Endothelial cell of umbilical vein (primary cell): Measurements from ENCODE around the gene IDH3A. TPM values are rescaled to one million over a fixed set of nuclear protein-coding genes. Genes with fewer than 3 reads are reported as not detected.

ENCODE experiments used
- BruUV-seq: library from RNA; stranded (reverse); fragments of 400-500 nt; replicated peaks from 2 replicates; lab custom pipeline; 2021; lab: Mats Ljungman, UMichigan
- CTCF ChIA-PET: fragments of 300-600, 350-600 bp; sonication (Branson Sonifier 250); formaldehyde crosslinking; loops from one replicate; lab custom pipeline; 2021; ENCODE audit warnings: antibody characterized with exemption, inconsistent platforms; lab: Charles Lee
- POLR2A ChIA-PET: fragments of 300-600, 350-600 bp; sonication (Branson Sonifier 250); formaldehyde crosslinking; loops from one replicate; lab custom pipeline; 2021; ENCODE audit warnings: antibody characterized with exemption, inconsistent platforms; lab: Charles Lee
- DNase-seq: peaks from one replicate; pipeline ENCODE4 v3.0.0-alpha.2; 2011; ENCODE audit warnings: low read depth, low spot score
- FAIRE-seq: peaks from 2 replicates; lab custom pipeline; 2011; peaks lifted over from hg19 to GRCh38; lab: Jason Lieb, UNC
- H2AFZ ChIP-seq: 2 replicates; pipeline ENCODE4 v1.6.0; 2012; ENCODE audit warnings: low read depth, low read length, control low read depth, inconsistent platforms
- H3K27ac ChIP-seq: 2 replicates; pipeline ENCODE4 v1.5.1; 2011; ENCODE audit warnings: low read depth, mild to moderate bottlenecking, control low read depth, low read length, moderate library complexity; ENCODE audit not compliant: insufficient read depth
- H3K27me3 ChIP-seq, 2 experiments: 2 replicates each; pipeline versions ENCODE4 v1.6.0 to v1.6.1; 2011; ENCODE audit warnings: low read length in 2 of 2, mixed read lengths in 1 of 2; ENCODE audit not compliant: control insufficient read depth in 2 of 2, insufficient read depth in 2 of 2
- H3K36me3 ChIP-seq, 2 experiments: 2 replicates in 1 of 2; 3 replicates in 1 of 2; pipeline ENCODE4 v1.5.1; 2011; ENCODE audit warnings: low read length in 2 of 2, mild to moderate bottlenecking in 1 of 2, moderate library complexity in 1 of 2; ENCODE audit not compliant: control insufficient read depth in 2 of 2, insufficient read depth in 2 of 2; ENCODE audit errors: extremely low read depth in 1 of 2
- H3K4me1 ChIP-seq: 3 replicates; pipeline ENCODE4 v1.5.1; 2011; ENCODE audit warnings: mild to moderate bottlenecking, low read length; ENCODE audit not compliant: control insufficient read depth, insufficient read depth; ENCODE audit errors: extremely low read depth
- H3K4me2 ChIP-seq: 2 replicates; pipeline ENCODE4 v1.6.1; 2011; ENCODE audit warnings: low read length, control low read depth, mixed read lengths; ENCODE audit not compliant: insufficient read depth
- H3K4me3 ChIP-seq, 3 experiments: fragments of 200-600 bp in 1 of 3; sonication (generic), shearing (Covaris generic) in 1 of 3; replicated peaks in 1 of 3; 2 replicates each; pipeline ENCODE4 v1.5.1; 2011 to 2016; ENCODE audit warnings: control low read depth in 3 of 3, low read length in 3 of 3, mild to moderate bottlenecking in 2 of 3, inconsistent platforms in 1 of 3, low read depth in 1 of 3, moderate library complexity in 1 of 3; ENCODE audit not compliant: insufficient read depth in 1 of 3
- H3K79me2 ChIP-seq: 2 replicates; pipeline ENCODE4 v1.6.0; 2012; ENCODE audit warnings: low read length, inconsistent platforms; ENCODE audit not compliant: control insufficient read depth, insufficient read depth
- H3K9ac ChIP-seq: replicated peaks from 2 replicates; pipeline ENCODE3; 2011; ENCODE audit warnings: low read length, control low read depth; ENCODE audit not compliant: insufficient read depth; ENCODE audit errors: extremely low read depth
- H3K9me1 ChIP-seq: replicated peaks from 3 replicates; pipeline ENCODE4 v1.6.0; 2011; ENCODE audit warnings: mild to moderate bottlenecking, low read length; ENCODE audit not compliant: control insufficient read depth, insufficient read depth; ENCODE audit errors: extremely low read depth
- H3K9me3 ChIP-seq: replicated peaks from 2 replicates; pipeline ENCODE4 v1.5.1; 2012; ENCODE audit warnings: low read length, inconsistent platforms; ENCODE audit not compliant: control insufficient read depth, insufficient read depth
- H4K20me1 ChIP-seq: replicated peaks from 2 replicates; pipeline ENCODE3; 2011; ENCODE audit warnings: mild to moderate bottlenecking, low read length; ENCODE audit not compliant: control insufficient read depth, insufficient read depth; ENCODE audit errors: extremely low read depth
- CTCF ChIP-seq, 2 donors: IDR thresholded peaks; 1 replicate in 1 of 2; 2 replicates in 1 of 2; pipeline ENCODE4 v1.5.1; 2011; ENCODE audit warnings: low read length in 2 of 2, mild to moderate bottlenecking in 2 of 2, moderate library complexity in 2 of 2, control low read depth in 1 of 2, inconsistent platforms in 1 of 2, low read depth in 1 of 2; ENCODE audit not compliant: insufficient read depth in 1 of 2; ENCODE audit errors: extremely low read depth in 1 of 2
- EZH2 ChIP-seq: IDR thresholded peaks from 2 replicates; pipeline ENCODE4 v1.6.1; 2012; ENCODE audit warnings: borderline replicate concordance, low read depth, mild to moderate bottlenecking, moderate library complexity, low read length, inconsistent platforms; ENCODE audit not compliant: severe bottlenecking
- FOS ChIP-seq: IDR thresholded peaks from 2 replicates; pipeline ENCODE4 v1.6.1; 2011; ENCODE audit warnings: mild to moderate bottlenecking, low read length, moderate library complexity, borderline replicate concordance; ENCODE audit not compliant: insufficient read depth
- GATA2 ChIP-seq: IDR thresholded peaks from 2 replicates; pipeline ENCODE4 v1.7.0; 2011; ENCODE audit warnings: low read depth, mild to moderate bottlenecking, moderate library complexity, mixed read lengths, low read length; ENCODE audit not compliant: insufficient read length, insufficient read depth
- JUN ChIP-seq: IDR thresholded peaks from 2 replicates; pipeline ENCODE4 v1.6.1; 2011; ENCODE audit warnings: borderline replicate concordance, low read depth; ENCODE audit not compliant: insufficient read length, insufficient read depth
- MAX ChIP-seq: IDR thresholded peaks from 2 replicates; pipeline ENCODE4 v1.6.1; 2011; ENCODE audit not compliant: insufficient read depth, insufficient read length
- MYC ChIP-seq: IDR thresholded peaks from one replicate; pipeline ENCODE4 v1.6.1; 2011; ENCODE audit warnings: mild to moderate bottlenecking, low read depth, low read length
- POLR2A ChIP-seq: IDR thresholded peaks from 2 replicates; pipeline ENCODE4 v1.6.1; 2012; ENCODE audit warnings: low read depth, mild to moderate bottlenecking, control low read depth, low read length
- POLR2AphosphoS5 ChIP-seq: IDR thresholded peaks from 2 replicates; pipeline ENCODE4 v1.6.1; 2012; ENCODE audit warnings: low read depth, mild to moderate bottlenecking, control low read depth, low read length, moderate library complexity; ENCODE audit not compliant: insufficient read depth
- dilution Hi-C: fragments of 300-500 bp; cut with MboI; formaldehyde crosslinking; loops from one replicate; pipeline ENCODE4 v1.15.0; 2019; ENCODE audit warnings: low sequenced_read_pairs; ENCODE audit not compliant: extremely low pct_ligation_motif_present
- intact Hi-C: fragments of 100-400 bp; cut with micrococcal nuclease; formaldehyde crosslinking; loops from one replicate; pipeline ENCODE4 v1.10.0; 2022
- polyA plus RNA-seq, 4 experiments: library from polyadenylated mRNA; depleted of rRNA in 3 of 4; stranded (reverse) in 3 of 4; unstranded in 1 of 4; fragments of >200 nt; gene quantifications; 2 replicates each; pipeline versions ENCODE4 v1.2.1 to v1.2.3, GENCODE V29; 2011 to 2012; ENCODE audit warnings: missing spikeins in 1 of 4
- total RNA-seq: library from RNA; stranded (reverse); gene quantifications from 2 replicates; pipeline ENCODE4 v1.2.3, GENCODE V29; 2021

The IDH3A gene
- total and polyA plus RNA-seq, 2 donors (not counting 3 experiments of a cell fraction or from before 2014, with no cell fraction given) = 35.5 to 63.9 TPM

GRCh38 chr15:78164010-78164409, 14.8 kb downstream of the IDH3A start:
- Histone ChIP-seq H3K27me3 (no peaks in the 10 kb centered on the region), H3K79me2 (no peaks in the 10 kb centered on the region), H3K4me1 (no peaks in the 10 kb centered on the region), H3K4me2 (no peak overlapping the region), H3K9me3 (no peaks in the 10 kb centered on the region), H3K4me3 (no peak overlapping the region), H3K9ac (no peak overlapping the region), H2AFZ (no peak overlapping the region), H4K20me1 (no peaks in the 10 kb centered on the region), H3K27ac (no peak overlapping the region), H3K9me1 (no peaks in the 10 kb centered on the region), H3K36me3 (peaks cover 8 to 11% of the 10 kb centered on the region in 2 experiments)
- FAIRE-seq (no peak), DNase-seq (no peak)
- dilution Hi-C loops = no loop called here
- TF ChIP-seq MAX (no peak), JUN (no peak), GATA2 (no peak), EZH2 (no peak), MYC (no peak), POLR2A (no peak), FOS (no peak), POLR2AphosphoS5 (no peak), CTCF (IDR thresholded peaks at IDR 0.05; ENCODE audit: extremely low read depth in 1 of 2, insufficient read depth in 1 of 2, low read depth in 1 of 2, low read length in 2 of 2) (no peak)
- ChIA-PET CTCF (no interaction called here), POLR2A (no interaction called here)
- intact Hi-C loops = no loop called here
- BruUV-seq = no TSS peak
